WTC11 (cell line): Measurements from ENCODE around the gene EIF4G3. TPM values are rescaled to one million over a fixed set of nuclear protein-coding genes. Genes with fewer than 3 reads are reported as not detected.

Experiments used
- ATAC-seq: fragments of 200-7000 bp; cut with Tn5 transposase; 2 replicates; pipeline ENCODE4 v1.10.0; 2021; ENCODE audit warnings: mild to moderate bottlenecking, moderate library complexity
- CTCF ChIA-PET: fragments of 300-600 bp; sonication (Branson Sonifier 250); formaldehyde crosslinking; loops from one replicate; lab custom pipeline; 2021; ENCODE audit warnings: antibody characterized with exemption; lab: Charles Lee
- POLR2A ChIA-PET: fragments of 350-600 bp; sonication (Branson Sonifier 250); formaldehyde crosslinking; loops from one replicate; lab custom pipeline; 2021; ENCODE audit warnings: antibody characterized with exemption; lab: Charles Lee
- DNase-seq: peaks from one replicate; pipeline ENCODE4 v3.0.0; 2021; ENCODE audit warnings: low spot score
- H3K27ac Mint-ChIP-seq: 2 replicates; pipeline ENCODE4 v1.8.0; 2021; ENCODE audit warnings: mixed read lengths
- H3K27me3 Mint-ChIP-seq: 2 replicates; pipeline ENCODE4 v1.8.0; 2021; ENCODE audit warnings: low read depth, mild to moderate bottlenecking, moderate library complexity, mixed read lengths
- H3K36me3 Mint-ChIP-seq: 2 replicates; pipeline ENCODE4 v1.8.0; 2021; ENCODE audit warnings: mixed read lengths
- H3K4me1 Mint-ChIP-seq: 2 replicates; pipeline ENCODE4 v1.8.0; 2022; ENCODE audit warnings: mixed read lengths
- H3K4me3 Mint-ChIP-seq: 2 replicates; pipeline ENCODE4 v1.8.0; 2021; ENCODE audit warnings: mild to moderate bottlenecking, moderate library complexity, mixed read lengths
- H3K9me3 Mint-ChIP-seq: 2 replicates; pipeline ENCODE4 v1.8.0; 2021; ENCODE audit warnings: mixed read lengths
- AFF4 ChIP-seq: sonication (generic); formaldehyde crosslinking; IDR thresholded peaks from 2 replicates; pipeline ENCODE4 v1.8.1; 2023; ENCODE audit warnings: mild to moderate bottlenecking, missing genetic modification reagents, borderline replicate concordance
- ATF6 ChIP-seq: sonication (generic); formaldehyde crosslinking; IDR thresholded peaks from 2 replicates; pipeline ENCODE4 v1.8.1; 2023; ENCODE audit warnings: mild to moderate bottlenecking, missing genetic modification reagents
- CTCF ChIP-seq: fragments of 200-600 bp; IDR thresholded peaks from 2 replicates; pipeline ENCODE4 v1.8.0; 2022; ENCODE audit warnings: antibody characterized with exemption
- FOXJ3 ChIP-seq: sonication (generic); formaldehyde crosslinking; IDR thresholded peaks from 2 replicates; pipeline ENCODE4 v1.9.0; 2021; ENCODE audit warnings: missing genetic modification reagents, mild to moderate bottlenecking, borderline replicate concordance
- FOXP1 ChIP-seq: sonication (generic); formaldehyde crosslinking; IDR thresholded peaks from 2 replicates; pipeline ENCODE4 v1.8.0; 2022; ENCODE audit warnings: missing genetic modification reagents, mild to moderate bottlenecking, moderate library complexity, borderline replicate concordance
- GTF2I ChIP-seq: fragments of 250-450 bp; sonication (Bioruptor Pico); conservative IDR thresholded peaks from 2 replicates; pipeline ENCODE4 v1.4.0; 2021; ENCODE audit warnings: mild to moderate bottlenecking
- JUN ChIP-seq: sonication (generic); formaldehyde crosslinking; IDR thresholded peaks from 2 replicates; pipeline ENCODE4 v1.8.0; 2023; ENCODE audit warnings: mild to moderate bottlenecking, missing genetic modification reagents
- KAT7 ChIP-seq: sonication (generic); formaldehyde crosslinking; IDR thresholded peaks from 2 replicates; pipeline ENCODE4 v1.8.1; 2023; ENCODE audit warnings: missing genetic modification reagents, mild to moderate bottlenecking, borderline replicate concordance
- NR1H2 ChIP-seq: sonication (generic); formaldehyde crosslinking; IDR thresholded peaks from 2 replicates; pipeline ENCODE4 v1.9.0; 2021; ENCODE audit warnings: mild to moderate bottlenecking, moderate library complexity, missing genetic modification reagents
- PREB ChIP-seq: sonication (generic); formaldehyde crosslinking; IDR thresholded peaks from 2 replicates; pipeline ENCODE4 v1.8.1; 2022; ENCODE audit warnings: mild to moderate bottlenecking, missing genetic modification reagents, moderate library complexity, borderline replicate concordance
- SP1 ChIP-seq: sonication (generic); formaldehyde crosslinking; conservative IDR thresholded peaks from 2 replicates; pipeline ENCODE4 v1.8.1; 2022; ENCODE audit warnings: missing genetic modification reagents
- TCF7 ChIP-seq: sonication (generic); formaldehyde crosslinking; IDR thresholded peaks from 2 replicates; pipeline ENCODE4 v1.8.0; 2022; ENCODE audit warnings: mild to moderate bottlenecking, low read depth, missing genetic modification reagents, moderate library complexity
- TEAD1 ChIP-seq: sonication (generic); formaldehyde crosslinking; IDR thresholded peaks from 2 replicates; pipeline ENCODE4 v1.8.0; 2022; ENCODE audit warnings: mild to moderate bottlenecking, missing genetic modification reagents
- ZBTB21 ChIP-seq: sonication (generic); formaldehyde crosslinking; IDR thresholded peaks from 2 replicates; pipeline ENCODE4 v1.8.1; 2023; ENCODE audit warnings: mild to moderate bottlenecking, missing genetic modification reagents, borderline replicate concordance
- ZNF219 ChIP-seq: sonication (generic); formaldehyde crosslinking; IDR thresholded peaks from 2 replicates; pipeline ENCODE4 v1.8.0; 2023; ENCODE audit warnings: missing genetic modification reagents, mild to moderate bottlenecking, borderline replicate concordance
- ZNF416 ChIP-seq: fragments of 250-450 bp; sonication (Bioruptor Pico); IDR thresholded peaks from 2 replicates; pipeline ENCODE4 v1.9.0; 2021; ENCODE audit warnings: mild to moderate bottlenecking, inconsistent platforms
- ZNF671 ChIP-seq: fragments of 250-450 bp; sonication (Bioruptor Pico); IDR thresholded peaks from 2 replicates; pipeline ENCODE4 v1.8.0; 2021; ENCODE audit warnings: mild to moderate bottlenecking
- total RNA-seq: library from RNA; stranded (reverse); gene quantifications from 3 replicates; pipeline ENCODE4 v1.2.3, GENCODE V29; 2021
- TF ChIP-seq, protein P1 (sequence below): fragments of 250-450 bp; sonication (Bioruptor Pico); IDR thresholded peaks from 2 replicates; pipeline ENCODE4 v2.1.2; 2022; ENCODE audit warnings: mild to moderate bottlenecking, moderate library complexity
- TF ChIP-seq, protein P2 (sequence below): sonication (generic); formaldehyde crosslinking; IDR thresholded peaks from 2 replicates; pipeline ENCODE4 v1.8.1; 2022; ENCODE audit warnings: low read depth, missing genetic modification reagents, borderline replicate concordance
- TF ChIP-seq, protein P3 (sequence below): sonication (generic); formaldehyde crosslinking; IDR thresholded peaks from 2 replicates; pipeline ENCODE4 v1.8.0; 2022; ENCODE audit warnings: mild to moderate bottlenecking, missing genetic modification reagents
- TF ChIP-seq, protein P4 (sequence below): sonication (generic); formaldehyde crosslinking; IDR thresholded peaks from 2 replicates; pipeline ENCODE4 v1.8.1; 2023; ENCODE audit warnings: mild to moderate bottlenecking, missing genetic modification reagents, moderate library complexity

The EIF4G3 gene
- total RNA-seq, 1 experiment from 2014 or later: 77.7 TPM

- H3K27ac Mint-ChIP-seq: peak overlapping the region; percentile 42; the same call in 1 of the 2 replicates
- TF ChIP-seq ZBTB21 (CRISPR knock-in tag): no peak
- no peak for TF ChIP-seq NR1H2 (CRISPR knock-in tag)
- no peak for TF ChIP-seq TCF7 (CRISPR knock-in tag)
- TF ChIP-seq ZNF219: no peak
- TF ChIP-seq, protein P1, sequence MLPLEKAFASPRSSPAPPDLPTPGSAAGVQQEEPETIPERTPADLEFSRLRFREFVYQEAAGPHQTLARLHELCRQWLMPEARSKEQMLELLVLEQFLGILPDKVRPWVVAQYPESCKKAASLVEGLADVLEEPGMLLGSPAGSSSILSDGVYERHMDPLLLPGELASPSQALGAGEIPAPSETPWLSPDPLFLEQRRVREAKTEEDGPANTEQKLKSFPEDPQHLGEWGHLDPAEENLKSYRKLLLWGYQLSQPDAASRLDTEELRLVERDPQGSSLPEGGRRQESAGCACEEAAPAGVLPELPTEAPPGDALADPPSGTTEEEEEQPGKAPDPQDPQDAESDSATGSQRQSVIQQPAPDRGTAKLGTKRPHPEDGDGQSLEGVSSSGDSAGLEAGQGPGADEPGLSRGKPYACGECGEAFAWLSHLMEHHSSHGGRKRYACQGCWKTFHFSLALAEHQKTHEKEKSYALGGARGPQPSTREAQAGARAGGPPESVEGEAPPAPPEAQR (CRISPR knock-in tag): no peak
- no peak for TF ChIP-seq FOXJ3 (CRISPR knock-in tag)
- TF ChIP-seq ZNF671 (CRISPR knock-in tag): no peak
- TF ChIP-seq TEAD1 (CRISPR knock-in tag): no peak
- TF ChIP-seq, protein P2, sequence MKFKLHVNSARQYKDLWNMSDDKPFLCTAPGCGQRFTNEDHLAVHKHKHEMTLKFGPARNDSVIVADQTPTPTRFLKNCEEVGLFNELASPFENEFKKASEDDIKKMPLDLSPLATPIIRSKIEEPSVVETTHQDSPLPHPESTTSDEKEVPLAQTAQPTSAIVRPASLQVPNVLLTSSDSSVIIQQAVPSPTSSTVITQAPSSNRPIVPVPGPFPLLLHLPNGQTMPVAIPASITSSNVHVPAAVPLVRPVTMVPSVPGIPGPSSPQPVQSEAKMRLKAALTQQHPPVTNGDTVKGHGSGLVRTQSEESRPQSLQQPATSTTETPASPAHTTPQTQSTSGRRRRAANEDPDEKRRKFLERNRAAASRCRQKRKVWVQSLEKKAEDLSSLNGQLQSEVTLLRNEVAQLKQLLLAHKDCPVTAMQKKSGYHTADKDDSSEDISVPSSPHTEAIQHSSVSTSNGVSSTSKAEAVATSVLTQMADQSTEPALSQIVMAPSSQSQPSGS (CRISPR knock-in tag): no peak
- no peak for TF ChIP-seq GTF2I (CRISPR knock-in tag)
- no peak for TF ChIP-seq ZNF416 (CRISPR knock-in tag)
- TF ChIP-seq, protein P3, sequence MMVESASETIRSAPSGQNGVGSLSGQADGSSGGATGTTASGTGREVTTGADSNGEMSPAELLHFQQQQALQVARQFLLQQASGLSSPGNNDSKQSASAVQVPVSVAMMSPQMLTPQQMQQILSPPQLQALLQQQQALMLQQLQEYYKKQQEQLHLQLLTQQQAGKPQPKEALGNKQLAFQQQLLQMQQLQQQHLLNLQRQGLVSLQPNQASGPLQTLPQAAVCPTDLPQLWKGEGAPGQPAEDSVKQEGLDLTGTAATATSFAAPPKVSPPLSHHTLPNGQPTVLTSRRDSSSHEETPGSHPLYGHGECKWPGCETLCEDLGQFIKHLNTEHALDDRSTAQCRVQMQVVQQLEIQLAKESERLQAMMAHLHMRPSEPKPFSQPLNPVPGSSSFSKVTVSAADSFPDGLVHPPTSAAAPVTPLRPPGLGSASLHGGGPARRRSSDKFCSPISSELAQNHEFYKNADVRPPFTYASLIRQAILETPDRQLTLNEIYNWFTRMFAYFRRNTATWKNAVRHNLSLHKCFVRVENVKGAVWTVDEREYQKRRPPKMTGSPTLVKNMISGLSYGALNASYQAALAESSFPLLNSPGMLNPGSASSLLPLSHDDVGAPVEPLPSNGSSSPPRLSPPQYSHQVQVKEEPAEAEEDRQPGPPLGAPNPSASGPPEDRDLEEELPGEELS (CRISPR knock-in tag): no peak
- DNase-seq (no peak), ATAC-seq (no peak)
- H3K4me1 Mint-ChIP-seq: peaks cover 17% of the 10 kb centered on the region
- no peak overlapping the region for H3K4me3 Mint-ChIP-seq
- POLR2A ChIA-PET: no interaction called here
- peaks cover 19% of the 10 kb centered on the region for H3K36me3 Mint-ChIP-seq
- CTCF ChIA-PET: no interaction called here
- H3K9me3 Mint-ChIP-seq: no peaks in the 10 kb centered on the region
- H3K27me3 Mint-ChIP-seq: no peaks in the 10 kb centered on the region
Measured at GRCh38 chr1:20882837-20883236, 293.9 kb downstream of the EIF4G3 start.

GRCh38 chr1:20878799-20879198 is 297.9 kb downstream of the EIF4G3 start:
- Mint-ChIP-seq H3K27ac (0 out of 2 replicates have a peak overlapping the region, but pooled peaks have one; percentile 5), H3K27me3 (no peaks in the 10 kb centered on the region), H3K9me3 (no peaks in the 10 kb centered on the region), H3K4me3 (no peak overlapping the region), H3K4me1 (peaks cover 4% of the 10 kb centered on the region), H3K36me3 (peaks cover 25% of the 10 kb centered on the region)
- ChIA-PET CTCF (no interaction called here), POLR2A (no interaction called here)
- DNase-seq (no peak), ATAC-seq (no peak)
- TF ChIP-seq AFF4 (CRISPR knock-in tag): no peak
- TF ChIP-seq TCF7 (CRISPR knock-in tag): no peak
- TF ChIP-seq PREB (CRISPR knock-in tag): no peak
- TF ChIP-seq, protein P4, sequence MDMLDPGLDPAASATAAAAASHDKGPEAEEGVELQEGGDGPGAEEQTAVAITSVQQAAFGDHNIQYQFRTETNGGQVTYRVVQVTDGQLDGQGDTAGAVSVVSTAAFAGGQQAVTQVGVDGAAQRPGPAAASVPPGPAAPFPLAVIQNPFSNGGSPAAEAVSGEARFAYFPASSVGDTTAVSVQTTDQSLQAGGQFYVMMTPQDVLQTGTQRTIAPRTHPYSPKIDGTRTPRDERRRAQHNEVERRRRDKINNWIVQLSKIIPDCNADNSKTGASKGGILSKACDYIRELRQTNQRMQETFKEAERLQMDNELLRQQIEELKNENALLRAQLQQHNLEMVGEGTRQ (CRISPR knock-in tag): no peak
- no peak for TF ChIP-seq CTCF
- no peak for TF ChIP-seq ATF6
- no peak for TF ChIP-seq JUN
- TF ChIP-seq KAT7 (CRISPR knock-in tag): no peak
- TF ChIP-seq SP1 (CRISPR knock-in tag): no peak
- TF ChIP-seq NR1H2 (CRISPR knock-in tag): no peak
- no peak for TF ChIP-seq FOXP1 (CRISPR knock-in tag)
